Measurements from ENCODE around the gene CNNM2.
"Not testable (repeated sequence)": the region's sequence is repeated elsewhere in the genome, so short reads cannot be mapped to it uniquely, and the experiment has no call there.

CNNM2 gene

GRCh38 chr10:103021900-103022293, 103.8 kb downstream of the CNNM2 start:
- in situ Hi-C loops (cut with HindIII; ENCODE audit: low sequenced_read_pairs): no loop called here

DNA sequence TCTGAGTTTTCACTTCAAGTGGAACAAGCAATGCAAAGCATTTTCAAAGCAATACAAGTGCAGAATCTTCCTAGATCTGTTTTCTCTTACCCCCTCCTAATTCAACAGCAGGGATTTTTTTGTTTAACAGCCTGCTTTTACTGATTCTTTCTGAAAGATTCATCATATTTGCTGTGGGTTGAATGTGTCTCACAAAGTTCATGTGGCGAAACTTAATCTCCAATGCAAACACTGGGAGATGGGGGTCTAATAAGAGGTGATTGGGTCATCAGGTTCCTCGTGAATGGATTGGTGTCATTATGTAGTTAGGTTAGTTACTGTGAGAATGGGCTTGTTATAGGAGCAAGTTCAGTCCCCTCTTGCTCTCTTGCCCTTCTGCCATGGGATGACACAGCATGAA, 107.6 kb downstream of the CNNM2 start:
- in situ Hi-C loops (cut with HindIII; ENCODE audit: low sequenced_read_pairs): no loop called here

GRCh38 chr10:103038570-103038969, 120.5 kb downstream of the CNNM2 start:
- in situ Hi-C loops (cut with HindIII; ENCODE audit: low sequenced_read_pairs): no loop called here

DNA sequence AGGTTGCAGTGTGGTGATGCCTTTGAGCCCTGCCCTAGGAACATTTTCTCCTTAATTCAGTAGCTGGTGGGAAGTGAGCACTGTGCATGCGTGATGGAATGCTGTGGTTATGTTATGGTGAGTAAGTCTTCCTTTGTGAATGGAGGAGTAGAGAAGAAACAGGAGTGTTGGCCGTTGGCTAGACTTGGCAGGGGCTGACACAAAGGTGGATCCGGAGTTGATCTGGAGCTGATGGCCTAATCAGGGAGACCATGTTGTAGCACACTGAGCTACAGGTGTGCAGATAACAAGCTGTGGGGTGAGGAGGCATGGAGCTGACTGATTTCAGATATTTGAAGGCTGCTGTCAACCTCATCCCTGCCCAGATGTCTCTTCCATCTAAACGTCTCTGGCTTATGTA, 122.3 kb downstream of the CNNM2 start:
- in situ Hi-C loops (cut with HindIII; ENCODE audit: low sequenced_read_pairs): no loop called here

GRCh38 chr10:103041391-103041790, 123.3 kb downstream of the CNNM2 start:
- in situ Hi-C loops (cut with HindIII; ENCODE audit: low sequenced_read_pairs): no loop called here

DNA sequence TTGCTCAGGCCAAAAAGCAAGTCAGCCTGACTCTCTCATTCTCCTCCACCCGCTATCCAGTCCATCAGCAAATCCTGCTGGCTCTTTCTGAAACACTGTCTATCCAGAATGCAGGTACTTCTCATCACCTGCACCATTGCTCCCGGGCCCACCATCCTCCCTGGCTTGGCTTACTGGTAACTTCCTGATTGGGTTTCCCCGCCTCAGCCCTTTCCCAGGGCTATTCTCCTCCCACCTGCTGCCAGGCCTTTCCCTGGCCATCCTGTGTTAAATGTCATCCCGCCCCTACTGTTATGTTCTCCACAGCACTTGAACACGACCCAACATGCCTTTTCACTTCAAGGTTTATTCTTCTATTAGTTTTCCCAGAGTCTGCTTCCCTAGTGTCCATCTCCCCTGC, 124.0 kb downstream of the CNNM2 start:
- in situ Hi-C loops (cut with HindIII; ENCODE audit: low sequenced_read_pairs): no loop called here

- in situ Hi-C loops (cut with HindIII; ENCODE audit: low sequenced_read_pairs): no loop called here
These were observed 124.8 kb downstream of the CNNM2 start for GRCh38 chr10:103042908-103043307.

DNA sequence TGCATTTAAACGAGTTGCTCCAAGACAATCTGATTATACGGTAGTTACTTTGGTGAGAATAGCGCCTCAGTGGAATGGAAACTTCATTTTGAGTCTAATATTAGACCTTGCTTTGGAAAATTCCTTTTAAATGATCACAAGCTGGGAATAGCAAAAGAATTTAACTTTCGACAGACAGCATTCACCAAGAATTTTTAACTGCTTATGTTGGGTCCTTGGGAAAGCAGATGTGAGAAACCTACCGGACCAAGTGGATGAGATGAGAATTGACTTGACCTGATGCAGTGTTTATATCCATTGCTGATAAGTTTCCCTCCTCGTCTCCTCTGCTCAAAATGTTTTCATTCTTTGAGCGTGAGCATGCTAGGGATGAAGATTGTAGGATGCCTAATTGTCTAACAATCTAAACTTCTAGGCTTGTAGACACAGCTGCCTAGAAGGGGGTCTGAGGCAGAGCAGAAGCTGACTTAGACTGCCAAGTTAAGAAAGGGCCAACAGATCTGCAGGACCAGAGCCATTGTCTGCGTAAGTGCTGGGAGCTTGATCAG, 126.9 kb downstream of the CNNM2 start:
- in situ Hi-C loops (cut with HindIII; ENCODE audit: low sequenced_read_pairs): no loop called here

DNA sequence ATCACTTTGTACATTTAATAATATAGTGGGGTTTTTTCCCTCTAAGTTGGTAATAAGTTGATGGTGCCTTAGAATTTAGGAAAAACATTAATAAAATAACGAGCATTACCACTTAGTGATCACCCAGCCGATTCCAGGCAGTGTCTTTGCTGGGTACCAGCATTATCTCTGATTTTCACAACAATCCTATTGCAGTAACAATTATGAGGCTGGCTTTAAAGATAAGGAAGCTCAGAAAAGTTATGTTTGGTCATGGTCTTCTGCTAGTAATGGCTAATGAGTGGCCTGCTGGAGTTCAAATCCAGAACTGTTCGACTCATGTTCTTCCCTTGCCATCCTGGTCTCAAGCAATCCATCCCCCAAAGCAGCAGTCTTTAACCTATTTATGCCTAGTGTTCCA, 127.9 kb downstream of the CNNM2 start:
- in situ Hi-C loops (cut with HindIII; ENCODE audit: low sequenced_read_pairs): no loop called here

DNA sequence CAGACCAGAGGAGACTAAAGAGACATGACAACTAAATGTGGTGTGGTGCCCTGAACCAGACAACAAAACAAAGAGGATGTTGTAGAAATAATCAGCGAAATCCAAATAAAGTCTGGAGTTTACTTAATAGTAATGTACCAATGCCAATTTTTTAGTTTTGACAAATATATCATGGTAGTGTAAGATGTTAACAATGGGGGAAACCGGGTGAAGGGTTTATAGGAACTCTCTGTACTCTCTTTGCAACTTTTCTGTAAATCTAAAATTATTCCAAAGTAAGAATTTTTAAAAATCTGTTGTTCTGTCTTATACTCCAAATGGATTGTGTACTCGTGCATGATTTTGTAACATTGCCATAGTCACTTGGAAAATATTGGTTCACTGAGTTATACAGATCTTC, 129.3 kb downstream of the CNNM2 start:
- in situ Hi-C loops (cut with HindIII; ENCODE audit: low sequenced_read_pairs): no loop called here

DNA sequence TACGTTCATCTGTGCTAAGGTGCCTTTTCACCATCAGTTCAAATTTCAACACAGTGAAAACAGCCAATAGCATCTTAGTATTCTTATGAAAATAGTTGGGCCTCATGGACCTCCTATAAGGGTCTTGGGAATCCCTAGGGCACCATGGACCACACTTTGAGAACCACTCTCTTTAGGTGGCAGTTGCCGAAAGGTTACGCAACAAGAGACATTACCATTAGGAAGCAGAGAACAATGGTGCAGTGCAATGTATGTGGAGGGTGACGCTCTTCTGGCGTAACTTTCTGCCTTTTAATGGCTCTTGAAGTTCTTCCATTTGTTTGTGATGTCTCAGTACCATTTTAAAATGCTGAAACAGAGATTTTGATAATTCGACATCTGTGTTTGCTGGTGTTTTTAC, 131.1 kb downstream of the CNNM2 start:
- in situ Hi-C loops (cut with HindIII; ENCODE audit: low sequenced_read_pairs): no loop called here

- in situ Hi-C loops (cut with HindIII; ENCODE audit: low sequenced_read_pairs): no loop called here
These were observed 135.8 kb downstream of the CNNM2 start for GRCh38 chr10:103053659-103054581.

DNA sequence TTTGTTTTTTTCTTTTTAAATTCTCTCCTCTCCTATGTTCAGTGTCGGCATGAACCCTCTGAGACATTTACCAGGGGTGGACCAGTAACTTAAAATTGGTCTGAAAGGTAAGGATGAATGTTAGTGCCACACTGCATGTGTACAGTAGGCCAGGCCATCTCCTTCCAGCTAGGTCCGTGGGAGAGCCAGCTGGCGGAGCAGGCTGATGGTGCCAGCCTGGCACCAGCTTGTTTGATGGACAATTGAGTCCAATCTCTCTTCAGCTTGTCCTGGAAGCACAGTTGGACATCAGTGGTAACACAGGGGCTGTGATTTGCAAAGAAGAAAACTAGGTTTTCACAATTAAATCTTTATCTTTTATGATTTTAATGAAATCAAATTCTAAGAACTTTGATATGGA, 136.5 kb downstream of the CNNM2 start:
- in situ Hi-C loops (cut with HindIII; ENCODE audit: low sequenced_read_pairs): no loop called here

- in situ Hi-C loops (cut with HindIII; ENCODE audit: low sequenced_read_pairs): no loop called here
These were observed 137.0 kb downstream of the CNNM2 start for GRCh38 chr10:103055105-103055504.

- in situ Hi-C loops (cut with HindIII; ENCODE audit: low sequenced_read_pairs): no loop called here
These were observed 139.9 kb downstream of the CNNM2 start for GRCh38 chr10:103058034-103058433.

DNA sequence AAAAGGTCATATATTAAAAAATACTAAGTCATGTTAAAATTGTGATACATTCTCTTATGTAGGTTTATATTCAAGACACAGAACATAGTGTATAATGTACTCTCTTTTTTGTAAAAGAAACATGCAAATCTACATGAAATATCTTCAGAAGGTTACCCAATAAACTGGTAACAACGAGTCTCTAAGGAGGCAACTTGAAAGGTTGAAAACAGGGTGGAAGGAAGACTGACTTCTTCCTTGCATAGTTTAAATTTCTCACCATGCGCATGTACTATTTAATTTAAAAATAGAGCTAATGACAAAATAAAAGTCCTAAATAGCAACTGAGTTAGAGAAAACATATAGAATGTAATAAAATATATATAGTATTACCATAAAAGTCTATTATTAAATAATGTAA, 142.5 kb downstream of the CNNM2 start:
- in situ Hi-C loops (cut with HindIII; ENCODE audit: low sequenced_read_pairs): no loop called here

DNA sequence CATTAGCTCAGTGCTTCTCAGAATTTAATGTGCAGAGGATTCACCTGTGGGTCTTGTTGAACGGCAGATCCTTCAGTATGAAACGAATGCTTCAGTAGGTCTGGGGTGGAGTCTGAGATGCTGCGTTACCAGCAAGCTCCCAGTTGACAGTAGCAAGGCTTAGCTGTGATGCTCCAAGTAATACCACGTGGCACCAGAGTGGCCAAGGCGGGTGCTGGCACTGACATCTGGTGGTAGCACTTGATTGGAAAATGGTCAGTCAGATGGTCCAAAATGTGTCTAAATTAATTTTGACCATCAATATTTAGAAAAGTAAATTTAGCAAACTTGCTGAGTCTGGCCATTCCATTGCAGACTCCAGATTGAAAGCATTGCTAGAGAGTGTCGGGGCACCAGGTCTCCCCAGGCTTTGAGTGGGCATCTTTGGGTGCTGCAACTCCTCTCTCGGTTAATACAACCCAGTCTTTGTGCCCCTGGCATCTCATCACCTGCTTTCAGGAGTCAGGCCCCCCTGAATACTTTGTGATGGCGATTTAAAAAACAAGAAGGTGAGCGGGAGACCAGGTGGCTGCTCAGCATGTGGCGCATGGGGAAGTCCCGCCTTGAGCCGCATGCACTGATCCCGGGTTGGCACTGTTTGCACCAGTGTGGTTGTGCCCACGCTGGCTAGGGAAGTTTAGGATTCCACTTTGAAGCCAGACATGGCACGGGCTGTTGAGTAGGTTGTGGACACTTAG, 144.9 kb downstream of the CNNM2 start:
- in situ Hi-C loops (cut with HindIII; ENCODE audit: low sequenced_read_pairs): no loop called here

DNA sequence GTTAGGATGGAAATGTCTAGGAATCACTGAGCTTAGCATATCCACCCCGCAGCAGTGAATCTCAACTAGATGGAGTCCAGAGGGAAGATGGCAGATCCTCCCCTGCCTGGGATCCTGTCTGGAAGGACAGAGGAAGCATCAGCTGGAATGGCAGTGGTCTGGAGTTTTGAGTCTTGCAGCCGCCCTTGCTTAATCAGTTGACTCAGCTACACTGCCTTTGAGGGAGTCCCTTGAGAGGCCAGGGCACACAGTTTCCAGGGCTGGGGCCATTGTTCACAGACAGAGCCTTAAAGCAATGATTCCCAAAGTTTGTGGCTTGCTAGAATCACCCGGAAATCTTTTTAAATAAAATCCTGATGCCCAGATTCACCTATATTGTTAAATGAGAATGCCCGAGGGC, 146.9 kb downstream of the CNNM2 start:
- in situ Hi-C loops (cut with HindIII; ENCODE audit: low sequenced_read_pairs): no loop called here

DNA sequence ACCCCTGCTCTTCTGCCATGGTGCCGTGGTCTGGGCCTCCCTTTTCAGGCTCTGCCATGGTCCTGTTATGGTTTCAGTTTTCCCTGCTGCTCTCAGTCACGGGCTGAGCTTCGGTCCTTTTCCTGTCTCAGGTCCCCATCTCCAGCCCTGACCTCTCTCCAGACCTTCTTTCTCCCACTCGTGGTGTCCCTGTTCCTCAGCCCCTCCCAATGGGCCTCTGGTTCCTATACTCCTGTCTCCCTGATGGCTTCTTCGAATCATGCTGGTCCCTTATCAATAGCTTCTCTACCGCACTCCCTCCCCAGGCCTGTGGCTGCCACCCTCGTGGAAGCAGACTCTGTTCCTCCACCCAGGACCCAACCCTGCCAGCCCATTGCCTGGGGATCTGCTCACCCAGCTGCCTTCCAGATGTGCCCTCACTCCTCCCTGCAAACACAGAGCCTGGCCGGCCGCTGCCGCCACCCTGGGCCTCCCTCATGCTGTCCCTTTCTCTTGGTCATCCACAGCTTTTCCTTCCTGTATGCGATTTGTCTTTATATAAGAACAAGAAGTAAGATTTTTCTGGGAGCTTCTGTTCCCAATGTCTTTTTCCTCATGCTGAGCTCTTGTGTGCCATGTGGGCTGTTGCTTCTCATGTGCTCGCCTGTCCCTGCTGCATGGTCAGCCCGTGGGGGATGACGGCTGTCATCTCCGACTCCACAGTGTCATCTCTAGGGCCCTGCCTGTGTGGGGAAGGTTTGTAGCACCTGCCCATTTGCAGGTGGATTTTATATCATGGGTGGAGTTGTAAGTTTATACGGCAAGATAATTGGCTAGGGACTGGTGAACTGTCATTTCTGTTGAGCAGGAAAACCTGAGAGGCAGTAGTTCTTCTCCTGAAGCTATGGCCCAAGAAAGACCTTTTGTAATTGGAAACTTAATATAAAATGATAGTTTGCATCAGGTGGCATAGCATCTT, 148.3 kb downstream of the CNNM2 start:
- in situ Hi-C loops (cut with HindIII; ENCODE audit: low sequenced_read_pairs): no loop called here

GRCh38 chr10:103067099-103067477, 149.0 kb downstream of the CNNM2 start:
- in situ Hi-C loops (cut with HindIII; ENCODE audit: low sequenced_read_pairs): not testable (repeated sequence)

GRCh38 chr10:103067484-103067883, 149.4 kb downstream of the CNNM2 start:
- in situ Hi-C loops (cut with HindIII; ENCODE audit: low sequenced_read_pairs): no loop called here

Measured in DLD1 (cell line).